GM21390 (cell line): ENCODE data around the gene SKAP1.
"Not testable (repeated sequence)": the region's sequence is repeated elsewhere in the genome, so short reads cannot be mapped to it uniquely, and the experiment has no call there.

Experiments used
- ATAC-seq: cut with Tn5 transposase; IDR thresholded peaks from one replicate; pipeline ENCODE4 v1.9.1; 2021; ENCODE audit not compliant: unreplicated experiment

SKAP1 gene

GRCh38 chr17:48416971-48417370 lies 13.0 kb downstream of the SKAP1 start:
- no peak for ATAC-seq

GRCh38 chr17:48413613-48414405 lies 16.2 kb downstream of the SKAP1 start:
- ATAC-seq = no peak

- no peak for ATAC-seq
Observed at GRCh38 chr17:48412841-48413240, 17.2 kb downstream of the SKAP1 start.

- not testable (repeated sequence) for ATAC-seq
Observed at GRCh38 chr17:48410821-48411220, 19.2 kb downstream of the SKAP1 start.

- ATAC-seq = no peak
Observed at GRCh38 chr17:48409607-48410006, 20.4 kb downstream of the SKAP1 start.

GRCh38 chr17:48406936-48407567 lies 23.0 kb downstream of the SKAP1 start:
- ATAC-seq = no peak

- no peak for ATAC-seq
Observed at GRCh38 chr17:48394821-48395220, 35.2 kb downstream of the SKAP1 start.

GRCh38 chr17:48393283-48393682 lies 36.7 kb downstream of the SKAP1 start:
- no peak for ATAC-seq

- no peak for ATAC-seq
Observed at GRCh38 chr17:48392857-48393256, 37.2 kb downstream of the SKAP1 start.

GRCh38 chr17:48391444-48391843 lies 38.6 kb downstream of the SKAP1 start:
- ATAC-seq = no peak

GRCh38 chr17:48389903-48390302 lies 40.1 kb downstream of the SKAP1 start:
- no peak for ATAC-seq

- ATAC-seq = no peak
Observed at GRCh38 chr17:48388955-48389743, 40.9 kb downstream of the SKAP1 start.

GRCh38 chr17:48386826-48387225 lies 43.2 kb downstream of the SKAP1 start:
- ATAC-seq = no peak

- ATAC-seq = no peak
Observed at GRCh38 chr17:48385319-48385718, 44.7 kb downstream of the SKAP1 start.

GRCh38 chr17:48384164-48384563 lies 45.9 kb downstream of the SKAP1 start:
- ATAC-seq = no peak

GRCh38 chr17:48382989-48383388 lies 47.0 kb downstream of the SKAP1 start:
- ATAC-seq = no peak

GRCh38 chr17:48378708-48379392 lies 51.2 kb downstream of the SKAP1 start:
- no peak for ATAC-seq

- no peak for ATAC-seq
Observed at GRCh38 chr17:48378238-48378637, 51.8 kb downstream of the SKAP1 start.

- no peak for ATAC-seq
Observed at GRCh38 chr17:48376682-48377325, 53.2 kb downstream of the SKAP1 start.

GRCh38 chr17:48375356-48375755 lies 54.7 kb downstream of the SKAP1 start:
- no peak for ATAC-seq
